Measurements from ENCODE around the gene AGPAT2. TPM values are rescaled to one million over a fixed set of nuclear protein-coding genes. Genes with fewer than 3 reads are reported as not detected.
"Not testable (repeated sequence)": the region's sequence is repeated elsewhere in the genome, so short reads cannot be mapped to it uniquely, and the experiment has no call there.

The AGPAT2 gene
- total RNA-seq, 1 donor from 2014 or later, result 129 TPM

DNA sequence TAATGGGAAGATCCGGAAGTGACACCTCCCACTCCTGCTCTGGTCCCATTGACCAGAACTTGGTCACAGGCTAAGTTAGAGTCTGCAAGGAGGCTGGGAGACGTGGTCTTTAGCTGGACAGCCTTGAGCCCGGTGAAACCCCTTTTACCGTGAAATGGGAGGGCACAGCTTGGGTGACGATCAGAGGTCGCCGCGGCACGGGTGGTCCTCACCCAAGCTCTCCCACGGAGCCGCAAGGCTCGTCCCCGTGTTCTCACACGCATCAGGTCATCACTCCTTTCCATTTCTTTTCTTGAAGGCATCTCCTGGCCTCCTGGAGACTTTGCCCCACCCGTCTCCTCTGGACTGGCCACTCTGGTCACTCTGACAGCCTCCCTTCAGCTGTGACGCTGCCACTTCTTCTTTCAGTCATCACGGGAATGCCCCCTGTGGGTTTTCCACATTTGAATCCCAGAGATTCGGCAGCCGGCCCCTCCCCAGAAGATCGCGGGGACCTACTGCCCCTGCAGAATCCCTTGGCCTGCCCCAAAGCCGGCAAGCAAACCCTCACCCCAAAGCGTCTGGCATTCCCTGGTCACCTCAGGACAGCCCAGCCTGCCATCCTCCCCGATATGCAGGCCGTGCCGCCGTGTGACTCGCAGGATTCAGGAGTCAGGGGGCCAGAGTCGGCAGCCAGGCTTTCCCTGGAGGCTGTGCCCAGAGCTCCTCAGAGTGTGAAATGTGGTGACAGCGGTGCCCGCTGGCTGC lies 43.5 kb downstream of the AGPAT2 start:
- H3K36me3 ChIP-seq, result no peaks in the 10 kb centered on the region
- DNase-seq (ENCODE audit: low spot score in 2 of 2), result no peak
- H3K27me3 ChIP-seq, result no peaks in the 10 kb centered on the region
- peak overlapping the region; percentile 36 to 44 for H3K4me3 ChIP-seq
- intact Hi-C loops (cut with DNase I), result no loop called here
- no peak for TF ChIP-seq CTCF (IDR thresholded peaks at IDR 0.05)
- H3K27ac ChIP-seq, result no peak overlapping the region
- H3K4me1 ChIP-seq, result peaks cover 0 to 8% of the 10 kb centered on the region in 2 donors
- no peaks in the 10 kb centered on the region for H3K9me3 ChIP-seq

DNA sequence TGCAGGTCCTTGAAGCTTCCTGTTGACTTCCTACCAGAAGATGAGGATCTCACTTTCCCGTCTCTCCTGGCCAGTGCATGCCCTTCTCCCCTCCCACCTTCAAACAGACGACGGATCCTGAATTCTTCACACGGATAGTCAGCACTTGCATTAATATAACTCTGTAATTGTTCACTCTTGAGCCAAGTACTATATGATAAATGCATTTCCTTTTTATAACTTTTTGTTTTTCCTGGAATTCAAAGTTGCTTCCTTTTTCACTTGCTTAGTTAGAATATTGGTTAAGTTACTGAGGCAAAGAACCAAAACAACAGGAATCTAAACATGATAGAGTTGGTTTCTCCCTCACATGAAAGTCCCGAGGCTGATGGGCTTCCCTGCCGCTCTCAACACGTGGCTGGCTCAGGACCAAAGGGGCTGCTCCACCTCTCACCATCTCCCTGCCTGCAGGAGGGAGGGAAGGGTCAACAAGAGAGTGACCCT lies 44.8 kb downstream of the AGPAT2 start:
- no peak for DNase-seq (ENCODE audit: low spot score in 2 of 2)
- Histone ChIP-seq H3K36me3 (no peaks in the 10 kb centered on the region), H3K4me1 (peaks cover 0 to 8% of the 10 kb centered on the region in 2 donors), H3K9me3 (no peaks in the 10 kb centered on the region), H3K27me3 (no peaks in the 10 kb centered on the region), H3K4me3 (no peak overlapping the region), H3K27ac (no peak overlapping the region)
- no peak for TF ChIP-seq CTCF (IDR thresholded peaks at IDR 0.05)
- intact Hi-C loops (cut with DNase I), result no loop called here

DNA sequence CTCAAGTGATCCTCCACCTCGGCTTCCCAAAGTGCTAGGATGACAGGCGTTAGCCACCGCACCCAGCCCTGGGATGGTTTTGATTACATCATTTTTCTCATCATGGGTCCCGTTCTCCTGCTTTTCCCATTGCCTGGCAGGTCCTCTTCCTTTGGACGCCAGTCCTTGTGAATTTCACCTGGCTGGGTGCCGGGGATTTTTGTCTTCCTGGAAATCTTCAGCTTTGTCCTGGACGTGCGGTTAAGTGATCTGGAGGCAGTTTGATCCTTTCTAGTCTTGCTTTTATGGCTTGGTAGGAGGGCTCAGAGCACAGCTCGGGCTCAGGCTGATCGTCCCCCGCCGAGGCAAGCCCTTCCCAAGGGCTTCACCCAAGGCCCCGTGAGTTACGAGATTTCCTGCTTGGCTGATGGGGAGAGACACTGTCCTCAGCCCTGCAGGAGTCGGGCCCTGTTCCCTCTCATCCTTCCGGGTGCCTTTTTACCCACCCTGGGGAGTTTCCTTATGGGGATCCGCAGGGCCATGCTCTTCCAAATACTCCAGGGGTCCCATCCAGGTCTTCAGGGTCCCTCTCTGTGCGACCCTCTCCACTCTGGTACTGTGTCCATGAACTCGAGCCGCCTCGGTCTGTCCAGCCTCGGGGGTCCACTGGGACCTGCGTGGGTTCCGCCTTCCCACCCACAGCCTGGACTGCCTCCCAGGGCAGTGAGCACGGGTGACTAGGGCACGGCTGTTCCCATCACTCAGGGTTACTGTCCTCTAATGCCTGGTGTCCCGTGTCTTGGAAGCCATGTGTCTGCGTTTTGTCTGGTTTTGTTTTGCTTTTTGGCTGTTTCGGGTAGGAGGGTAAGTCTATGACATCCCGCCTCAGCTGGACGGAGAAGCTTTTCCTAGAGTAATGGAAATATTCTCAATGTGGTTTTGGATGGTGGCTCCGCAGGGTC lies 46.8 kb downstream of the AGPAT2 start:
- peaks cover 0 to 8% of the 10 kb centered on the region in 2 donors for H3K4me1 ChIP-seq
- intact Hi-C loops (cut with DNase I), result no loop called here
- no peak overlapping the region for H3K27ac ChIP-seq
- no peaks in the 10 kb centered on the region for H3K27me3 ChIP-seq
- TF ChIP-seq CTCF (IDR thresholded peaks at IDR 0.05), result no peak
- H3K4me3 ChIP-seq, result no peak overlapping the region
- no peaks in the 10 kb centered on the region for H3K36me3 ChIP-seq
- no peaks in the 10 kb centered on the region for H3K9me3 ChIP-seq
- no peak for DNase-seq (ENCODE audit: low spot score in 2 of 2)

DNA sequence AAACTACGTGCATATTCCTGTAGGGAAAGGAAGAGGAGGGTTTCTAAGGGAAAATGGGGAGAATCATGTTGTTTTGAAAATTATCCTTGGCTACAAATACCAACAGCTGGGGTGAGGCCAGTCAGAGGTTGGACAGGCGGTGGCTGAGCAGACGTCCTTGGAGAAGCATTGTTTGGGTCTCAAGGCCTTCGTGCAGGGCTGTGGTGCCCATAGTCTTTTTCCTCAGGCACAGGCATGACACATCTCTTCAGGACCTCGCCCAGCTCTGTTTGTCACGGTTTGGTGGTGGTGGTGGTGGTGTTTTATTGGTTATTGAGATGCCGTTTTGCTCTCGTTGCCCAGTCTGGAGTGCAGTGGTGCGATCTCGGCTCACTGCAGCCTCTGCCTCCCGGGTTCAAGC lies 52.4 kb downstream of the AGPAT2 start:
- no peak for DNase-seq (ENCODE audit: low spot score in 2 of 2)
- Histone ChIP-seq H3K36me3 (no peaks in the 10 kb centered on the region), H3K4me3 (no peak overlapping the region), H3K9me3 (no peaks in the 10 kb centered on the region), H3K27me3 (no peaks in the 10 kb centered on the region), H3K4me1 (no peaks in the 10 kb centered on the region), H3K27ac (no peak overlapping the region)
- no peak for TF ChIP-seq CTCF (IDR thresholded peaks at IDR 0.05)
- intact Hi-C loops (cut with DNase I), result no loop called here

DNA sequence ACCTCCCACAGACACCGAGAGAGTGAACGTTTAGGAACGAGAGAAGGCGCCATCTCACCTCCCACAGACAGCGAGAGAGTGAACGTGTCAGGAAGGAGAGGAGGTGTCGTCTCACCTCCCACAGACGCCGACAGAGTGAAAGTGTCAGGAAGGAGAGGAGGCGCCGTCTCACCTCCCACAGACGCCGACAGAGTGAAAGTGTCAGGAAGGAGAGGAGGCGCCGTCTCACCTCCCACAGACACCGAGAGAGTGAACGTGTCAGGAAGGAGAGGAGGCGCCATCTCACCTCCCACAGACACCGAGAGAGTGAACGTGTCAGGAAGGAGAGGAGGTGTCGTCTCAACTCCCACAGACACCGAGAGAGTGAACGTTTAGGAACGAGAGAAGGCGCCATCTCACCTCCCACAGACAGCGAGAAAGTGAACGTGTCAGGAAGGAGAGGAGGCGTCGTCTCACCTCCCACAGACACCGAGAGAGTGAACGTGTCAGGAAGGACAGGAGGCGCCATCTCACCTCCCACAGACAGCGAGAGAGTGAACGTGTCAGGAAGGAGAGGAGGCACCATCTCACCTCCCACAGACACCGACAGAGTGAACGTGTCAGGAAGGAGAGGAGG lies 54.7 kb downstream of the AGPAT2 start:
- H3K27ac ChIP-seq; H3K4me3 ChIP-seq; H3K9me3 ChIP-seq; H3K4me1 ChIP-seq; H3K27me3 ChIP-seq; DNase-seq (ENCODE audit: low spot score in 2 of 2); H3K36me3 ChIP-seq; intact Hi-C loops (cut with DNase I): not testable (repeated sequence)

- DNase-seq (ENCODE audit: low spot score in 2 of 2); H3K4me3 ChIP-seq; H3K9me3 ChIP-seq; intact Hi-C loops (cut with DNase I); H3K4me1 ChIP-seq; H3K27me3 ChIP-seq; H3K36me3 ChIP-seq; H3K27ac ChIP-seq: not testable (repeated sequence)
Measured at GRCh38 chr9:136632072-136632471, 55.2 kb downstream of the AGPAT2 start.

Measured in ascending aorta (tissue), 2 donors.